ENCODE data around the gene APLF.

GRCh38 chr2:68604077-68604476 is 136.7 kb downstream of the APLF start:
- TF ChIP-seq EZH2 (IDR thresholded peaks at IDR 0.05; ENCODE audit: low read depth, low read length, severe bottlenecking) (no peak), CTCF (IDR thresholded peaks at IDR 0.05; ENCODE audit: control extremely low read depth in 1 of 3, insufficient read depth in 1 of 3, low read depth in 1 of 3, low read length in 3 of 3) (no peak), GTF2F1 (IDR thresholded peaks at IDR 0.05; ENCODE audit: borderline replicate concordance, low read depth, low read length) (no peak), SIX5 (IDR thresholded peaks at IDR 0.05; ENCODE audit: low read depth, low read length) (no peak), MAX (IDR thresholded peaks at IDR 0.05) (no peak), TAF1 (IDR thresholded peaks at IDR 0.05; ENCODE audit: low read depth, low read length) (no peak), GABPA (IDR thresholded peaks at IDR 0.05; ENCODE audit: borderline replicate concordance, insufficient read depth, low read length) (no peak)
